ENCODE data around the gene ZSCAN2.
A peak's percentile ranks its signal among the peaks of the same experiment; 100 is the strongest.
"Not testable (repeated sequence)": the region's sequence is repeated elsewhere in the genome, so short reads cannot be mapped to it uniquely, and the experiment has no call there.

Gene ZSCAN2

DNA sequence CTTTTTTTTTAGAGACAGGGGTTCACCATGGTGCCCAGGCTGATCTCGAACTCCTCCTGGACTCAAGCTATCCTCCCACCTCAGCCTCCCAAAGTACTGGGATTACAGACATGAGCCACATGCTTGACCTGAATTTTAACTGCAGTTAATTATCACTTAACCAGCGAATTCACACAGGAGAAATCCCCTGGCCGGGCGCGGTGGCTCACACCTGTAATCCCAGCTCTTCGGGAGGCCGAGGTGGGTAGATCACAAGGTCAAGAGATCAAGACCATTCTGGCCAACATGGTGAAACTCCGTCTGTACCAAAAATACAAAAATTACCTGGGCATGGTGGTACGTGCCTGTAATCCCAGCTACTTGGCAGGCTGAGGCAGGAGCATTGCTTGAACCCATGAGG, 41.1 kb downstream of the ZSCAN2 start:
- DNase-seq = not testable (repeated sequence)

- DNase-seq = not testable (repeated sequence)
These were observed 41.8 kb downstream of the ZSCAN2 start for GRCh38 chr15:84642640-84643039.

- no peak for DNase-seq
These were observed 43.0 kb downstream of the ZSCAN2 start for GRCh38 chr15:84643838-84644237.

DNA sequence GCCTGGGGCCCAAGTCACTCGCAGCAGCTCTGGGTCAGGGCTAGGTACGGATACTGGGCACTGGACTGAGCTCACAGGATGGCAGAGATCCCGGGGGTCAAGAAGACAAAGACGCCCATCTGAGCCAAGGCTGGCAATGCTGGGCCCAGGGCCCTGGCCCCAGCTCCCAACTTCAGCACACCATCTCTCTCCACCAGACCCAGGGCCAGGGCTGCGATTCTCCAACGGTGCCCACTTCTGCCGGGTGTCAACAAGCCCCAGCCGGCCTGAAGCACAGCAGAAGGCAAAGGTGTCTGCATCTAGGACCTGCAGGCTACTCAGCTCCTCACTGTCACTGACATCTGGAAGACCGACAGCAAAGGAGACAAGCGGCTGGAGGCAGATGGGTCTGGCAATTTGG, 44.7 kb downstream of the ZSCAN2 start:
- no peak for DNase-seq

GRCh38 chr15:84645997-84646396, 45.2 kb downstream of the ZSCAN2 start:
- DNase-seq = no peak

DNA sequence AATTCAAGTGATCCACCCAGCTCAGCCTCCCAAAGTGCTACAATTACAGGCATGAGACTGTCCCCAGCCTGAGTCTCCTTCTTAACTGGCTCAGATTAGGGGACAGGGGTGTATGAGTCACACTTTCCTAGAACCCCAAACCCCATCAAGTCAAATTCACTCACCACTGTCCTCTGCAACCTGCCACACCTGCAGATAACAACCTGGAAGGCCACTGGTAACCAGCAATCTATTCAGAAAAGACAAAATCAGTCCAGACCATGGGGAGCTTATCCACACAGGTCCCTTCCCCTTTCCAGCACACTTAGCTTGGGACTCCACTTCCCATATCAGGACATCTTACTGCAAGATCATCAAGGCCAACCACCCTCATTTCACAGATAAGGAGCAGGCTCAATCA, 46.9 kb downstream of the ZSCAN2 start:
- DNase-seq = peak in 3 of 4 experiments; percentile 22 to 32 (median 30)

- peak; percentile 81 to 90 (median 90) for DNase-seq
These were observed 47.7 kb downstream of the ZSCAN2 start for GRCh38 chr15:84648539-84648938.

DNA sequence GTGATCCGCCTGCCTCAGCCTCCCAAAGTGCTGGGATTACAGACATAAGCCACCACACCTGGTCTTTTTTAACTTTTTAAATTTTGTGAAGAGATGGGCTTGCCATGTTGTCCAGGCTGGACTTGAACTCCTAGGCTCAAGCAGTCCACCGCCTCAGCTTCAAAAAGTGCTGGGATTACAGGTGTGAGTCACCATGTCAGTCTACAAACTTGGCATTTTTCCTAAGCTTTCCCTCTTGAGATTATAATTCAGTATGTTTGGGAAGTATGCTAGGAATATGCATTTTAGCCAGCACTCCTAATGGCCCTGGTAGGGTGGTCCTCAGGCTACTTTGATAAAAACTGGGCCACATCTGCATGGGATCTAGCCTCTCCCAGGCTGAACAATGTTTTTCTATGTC, 48.9 kb downstream of the ZSCAN2 start:
- DNase-seq = no peak

- peak in 1 of 4 experiments; percentile 83 for DNase-seq
These were observed 52.7 kb downstream of the ZSCAN2 start for GRCh38 chr15:84653584-84653909.

DNA sequence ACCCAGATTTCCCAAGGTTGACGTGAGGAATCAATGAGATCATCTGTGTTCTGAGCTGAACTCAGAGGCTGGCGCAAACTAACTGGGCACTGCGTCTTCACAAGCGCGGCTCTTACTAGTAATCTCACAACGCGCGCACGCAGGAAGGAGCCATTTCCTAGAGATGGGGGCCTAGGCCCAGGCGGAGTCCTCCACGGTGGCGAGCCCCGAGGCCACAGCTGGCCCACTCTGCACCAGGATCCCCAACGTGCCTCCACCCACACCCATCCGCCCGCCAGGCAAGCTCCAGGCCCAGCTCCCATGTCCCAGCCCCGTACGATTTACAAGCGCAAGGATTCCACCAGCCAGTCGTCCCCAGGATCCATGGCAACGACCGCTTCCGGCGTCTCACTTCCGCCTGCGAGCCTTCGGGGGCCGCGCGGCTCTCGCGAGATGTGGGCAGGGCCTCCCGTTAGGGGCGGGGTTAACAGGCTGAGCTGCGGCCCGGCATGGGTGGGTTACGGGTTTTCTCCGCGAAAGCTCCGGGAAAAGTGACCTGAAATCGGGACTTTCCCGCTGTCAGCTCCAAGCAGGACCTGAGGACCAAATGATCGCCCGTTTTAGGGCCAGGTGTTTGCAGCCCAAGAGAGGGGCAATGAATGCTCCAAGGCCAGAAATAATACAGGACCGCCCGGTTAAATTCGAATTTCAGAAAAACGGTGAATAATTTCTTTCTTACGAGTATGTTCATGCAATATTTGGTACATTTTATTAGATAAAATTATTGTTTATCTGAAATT, 53.3 kb downstream of the ZSCAN2 start, which contains the start of gene WDR73:
TSS of gene WDR73 (minus strand) at position 374 of the 779 bp plus-strand sequence. CDS start at position 365, 9 bp downstream.
- DNase-seq = peak; percentile 97 to 99 (median 98)

DNA sequence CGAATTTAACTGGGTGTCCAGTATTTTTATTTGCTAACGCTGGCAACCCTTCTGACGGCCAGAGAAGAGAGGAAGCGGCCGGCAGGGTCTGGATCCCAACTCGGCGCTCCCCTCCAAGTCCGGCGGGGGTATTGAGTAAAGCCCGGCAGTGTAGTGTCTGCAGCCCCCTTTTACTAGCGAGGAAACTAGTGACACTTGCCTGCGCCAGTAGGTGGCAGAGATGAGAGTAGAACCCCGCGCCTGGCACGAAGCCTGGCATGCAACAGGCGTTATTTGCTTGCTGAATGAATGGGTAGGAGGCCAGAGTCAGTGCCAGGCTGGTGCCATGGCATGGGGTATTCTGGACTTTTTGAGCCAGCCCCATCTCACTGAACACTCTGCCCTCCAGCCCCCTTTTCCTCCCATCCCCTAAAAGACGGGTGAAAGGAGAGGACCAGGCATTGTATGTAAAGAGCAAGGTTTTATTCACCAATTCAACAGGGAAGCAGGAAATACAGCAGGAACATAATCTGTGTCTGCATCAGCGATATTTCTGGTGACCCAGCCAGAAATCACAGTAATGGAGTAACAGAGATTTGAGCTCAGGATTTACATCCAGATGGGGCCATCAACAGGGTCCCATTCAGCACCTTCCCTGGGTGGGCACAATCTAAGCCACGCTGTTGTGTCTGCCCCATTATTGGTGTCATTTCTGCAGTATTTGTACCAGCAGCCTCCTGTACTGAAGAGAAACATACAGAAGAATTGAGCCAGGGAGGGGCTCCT, 54.1 kb downstream of the ZSCAN2 start:
- peak; percentile 82 to 88 (median 87) for DNase-seq

GRCh38 chr15:84656972-84657371, 56.2 kb downstream of the ZSCAN2 start:
- no peak for DNase-seq

DNA sequence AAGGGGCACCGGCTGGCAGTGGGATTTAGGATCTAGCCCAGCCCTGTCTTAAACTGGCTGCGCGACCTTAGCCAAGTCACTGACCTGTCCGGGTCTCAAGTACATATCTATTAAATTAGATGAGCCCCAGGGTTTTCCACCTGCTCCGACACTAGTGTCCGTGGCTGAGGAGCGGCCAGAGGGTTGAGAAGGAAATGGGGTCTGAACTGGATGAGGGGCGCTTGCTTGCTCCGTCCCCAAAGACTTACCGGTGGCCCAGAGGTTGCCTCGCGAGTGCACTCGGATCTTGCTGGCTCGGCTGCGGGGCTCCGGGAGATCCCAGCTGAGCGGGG, 56.9 kb downstream of the ZSCAN2 start:
- no peak for DNase-seq

GRCh38 chr15:84658080-84658787, 57.4 kb downstream of the ZSCAN2 start, which contains the start of gene NMB:
NMB (minus strand) TSS chr15:84658199; CDS start chr15:84658152, 47 bp downstream.
- DNase-seq = peak; percentile 82 to 91 (median 84)

- DNase-seq = no peak
These were observed 58.1 kb downstream of the ZSCAN2 start for GRCh38 chr15:84658788-84659411.

GRCh38 chr15:84659904-84660781, 59.3 kb downstream of the ZSCAN2 start:
- no peak for DNase-seq

GRCh38 chr15:84661001-84661400, 60.2 kb downstream of the ZSCAN2 start:
- no peak for DNase-seq

DNA sequence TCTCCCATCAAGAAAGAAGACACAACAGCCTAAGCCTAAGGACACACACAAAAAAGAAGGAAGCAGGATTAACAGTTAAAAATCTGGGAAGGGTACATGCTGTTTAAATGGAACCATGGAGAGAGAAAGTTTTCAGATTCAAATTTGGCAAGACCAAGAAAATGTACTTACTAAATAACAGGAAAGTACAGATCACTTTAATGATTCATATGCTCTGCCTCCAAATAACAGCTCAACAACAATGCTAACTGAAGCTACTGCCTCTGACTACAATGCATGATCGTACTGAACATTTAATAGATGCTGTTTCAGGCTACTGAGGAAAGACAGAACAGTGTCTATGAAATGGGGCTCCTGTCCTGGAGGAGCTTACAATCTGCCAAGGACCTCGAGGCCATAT, 65.6 kb downstream of the ZSCAN2 start:
- DNase-seq = no peak

- DNase-seq = no peak
These were observed 67.6 kb downstream of the ZSCAN2 start for GRCh38 chr15:84668221-84668982.

- peak in 1 of 4 experiments; percentile 13 for DNase-seq
These were observed 68.9 kb downstream of the ZSCAN2 start for GRCh38 chr15:84669726-84670125.

- DNase-seq = no peak
These were observed 70.4 kb downstream of the ZSCAN2 start for GRCh38 chr15:84671211-84671610.
